Endothelial cell of umbilical vein (primary cell): ENCODE results near the gene UVRAG. TPM values are rescaled to one million over a fixed set of nuclear protein-coding genes. Genes with fewer than 3 reads are reported as not detected.

ENCODE experiments used
- BruUV-seq: library from RNA; stranded (reverse); fragments of 400-500 nt; replicated peaks from 2 replicates; lab custom pipeline; 2021; lab: Mats Ljungman, UMichigan
- CTCF ChIA-PET: fragments of 300-600, 350-600 bp; sonication (Branson Sonifier 250); formaldehyde crosslinking; loops from one replicate; lab custom pipeline; 2021; ENCODE audit warnings: antibody characterized with exemption, inconsistent platforms; lab: Charles Lee
- POLR2A ChIA-PET: fragments of 300-600, 350-600 bp; sonication (Branson Sonifier 250); formaldehyde crosslinking; loops from one replicate; lab custom pipeline; 2021; ENCODE audit warnings: antibody characterized with exemption, inconsistent platforms; lab: Charles Lee
- DNase-seq: peaks from one replicate; pipeline ENCODE4 v3.0.0-alpha.2; 2011; ENCODE audit warnings: low read depth, low spot score
- FAIRE-seq: peaks from 2 replicates; lab custom pipeline; 2011; peaks lifted over from hg19 to GRCh38; lab: Jason Lieb, UNC
- H2AFZ ChIP-seq: 2 replicates; pipeline ENCODE4 v1.6.0; 2012; ENCODE audit warnings: low read depth, low read length, control low read depth, inconsistent platforms
- H3K27ac ChIP-seq: 2 replicates; pipeline ENCODE4 v1.5.1; 2011; ENCODE audit warnings: low read depth, mild to moderate bottlenecking, control low read depth, low read length, moderate library complexity; ENCODE audit not compliant: insufficient read depth
- H3K27me3 ChIP-seq, 2 experiments: 2 replicates each; pipeline versions ENCODE4 v1.6.0 to v1.6.1; 2011; ENCODE audit warnings: low read length in 2 of 2, mixed read lengths in 1 of 2; ENCODE audit not compliant: control insufficient read depth in 2 of 2, insufficient read depth in 2 of 2
- H3K36me3 ChIP-seq, 2 experiments: 2 replicates in 1 of 2; 3 replicates in 1 of 2; pipeline ENCODE4 v1.5.1; 2011; ENCODE audit warnings: low read length in 2 of 2, mild to moderate bottlenecking in 1 of 2, moderate library complexity in 1 of 2; ENCODE audit not compliant: control insufficient read depth in 2 of 2, insufficient read depth in 2 of 2; ENCODE audit errors: extremely low read depth in 1 of 2
- H3K4me1 ChIP-seq: 3 replicates; pipeline ENCODE4 v1.5.1; 2011; ENCODE audit warnings: mild to moderate bottlenecking, low read length; ENCODE audit not compliant: control insufficient read depth, insufficient read depth; ENCODE audit errors: extremely low read depth
- H3K4me2 ChIP-seq: 2 replicates; pipeline ENCODE4 v1.6.1; 2011; ENCODE audit warnings: low read length, control low read depth, mixed read lengths; ENCODE audit not compliant: insufficient read depth
- H3K4me3 ChIP-seq, 3 experiments: fragments of 200-600 bp in 1 of 3; sonication (generic), shearing (Covaris generic) in 1 of 3; replicated peaks in 1 of 3; 2 replicates each; pipeline ENCODE4 v1.5.1; 2011 to 2016; ENCODE audit warnings: control low read depth in 3 of 3, low read length in 3 of 3, mild to moderate bottlenecking in 2 of 3, inconsistent platforms in 1 of 3, low read depth in 1 of 3, moderate library complexity in 1 of 3; ENCODE audit not compliant: insufficient read depth in 1 of 3
- H3K79me2 ChIP-seq: 2 replicates; pipeline ENCODE4 v1.6.0; 2012; ENCODE audit warnings: low read length, inconsistent platforms; ENCODE audit not compliant: control insufficient read depth, insufficient read depth
- H3K9ac ChIP-seq: replicated peaks from 2 replicates; pipeline ENCODE3; 2011; ENCODE audit warnings: low read length, control low read depth; ENCODE audit not compliant: insufficient read depth; ENCODE audit errors: extremely low read depth
- H3K9me1 ChIP-seq: replicated peaks from 3 replicates; pipeline ENCODE4 v1.6.0; 2011; ENCODE audit warnings: mild to moderate bottlenecking, low read length; ENCODE audit not compliant: control insufficient read depth, insufficient read depth; ENCODE audit errors: extremely low read depth
- H3K9me3 ChIP-seq: replicated peaks from 2 replicates; pipeline ENCODE4 v1.5.1; 2012; ENCODE audit warnings: low read length, inconsistent platforms; ENCODE audit not compliant: control insufficient read depth, insufficient read depth
- H4K20me1 ChIP-seq: replicated peaks from 2 replicates; pipeline ENCODE3; 2011; ENCODE audit warnings: mild to moderate bottlenecking, low read length; ENCODE audit not compliant: control insufficient read depth, insufficient read depth; ENCODE audit errors: extremely low read depth
- EZH2 ChIP-seq: IDR thresholded peaks from 2 replicates; pipeline ENCODE4 v1.6.1; 2012; ENCODE audit warnings: borderline replicate concordance, low read depth, mild to moderate bottlenecking, moderate library complexity, low read length, inconsistent platforms; ENCODE audit not compliant: severe bottlenecking
- FOS ChIP-seq: IDR thresholded peaks from 2 replicates; pipeline ENCODE4 v1.6.1; 2011; ENCODE audit warnings: mild to moderate bottlenecking, low read length, moderate library complexity, borderline replicate concordance; ENCODE audit not compliant: insufficient read depth
- GATA2 ChIP-seq: IDR thresholded peaks from 2 replicates; pipeline ENCODE4 v1.7.0; 2011; ENCODE audit warnings: low read depth, mild to moderate bottlenecking, moderate library complexity, mixed read lengths, low read length; ENCODE audit not compliant: insufficient read length, insufficient read depth
- JUN ChIP-seq: IDR thresholded peaks from 2 replicates; pipeline ENCODE4 v1.6.1; 2011; ENCODE audit warnings: borderline replicate concordance, low read depth; ENCODE audit not compliant: insufficient read length, insufficient read depth
- MYC ChIP-seq: IDR thresholded peaks from one replicate; pipeline ENCODE4 v1.6.1; 2011; ENCODE audit warnings: mild to moderate bottlenecking, low read depth, low read length
- POLR2A ChIP-seq: IDR thresholded peaks from 2 replicates; pipeline ENCODE4 v1.6.1; 2012; ENCODE audit warnings: low read depth, mild to moderate bottlenecking, control low read depth, low read length
- POLR2AphosphoS5 ChIP-seq: IDR thresholded peaks from 2 replicates; pipeline ENCODE4 v1.6.1; 2012; ENCODE audit warnings: low read depth, mild to moderate bottlenecking, control low read depth, low read length, moderate library complexity; ENCODE audit not compliant: insufficient read depth
- dilution Hi-C: fragments of 300-500 bp; cut with MboI; formaldehyde crosslinking; loops from one replicate; pipeline ENCODE4 v1.15.0; 2019; ENCODE audit warnings: low sequenced_read_pairs; ENCODE audit not compliant: extremely low pct_ligation_motif_present
- intact Hi-C: fragments of 100-400 bp; cut with micrococcal nuclease; formaldehyde crosslinking; loops from one replicate; pipeline ENCODE4 v1.10.0; 2022
- polyA plus RNA-seq, 4 experiments: library from polyadenylated mRNA; depleted of rRNA in 3 of 4; stranded (reverse) in 3 of 4; unstranded in 1 of 4; fragments of >200 nt; gene quantifications; 2 replicates each; pipeline versions ENCODE4 v1.2.1 to v1.2.3, GENCODE V29; 2011 to 2012; ENCODE audit warnings: missing spikeins in 1 of 4
- total RNA-seq: library from RNA; stranded (reverse); gene quantifications from 2 replicates; pipeline ENCODE4 v1.2.3, GENCODE V29; 2021
- TF ChIP-seq, protein P1 (sequence below), 2 donors: IDR thresholded peaks; 1 replicate in 1 of 2; 2 replicates in 1 of 2; pipeline ENCODE4 v1.5.1; 2011; ENCODE audit warnings: low read length in 2 of 2, mild to moderate bottlenecking in 2 of 2, moderate library complexity in 2 of 2, control low read depth in 1 of 2, inconsistent platforms in 1 of 2, low read depth in 1 of 2; ENCODE audit not compliant: insufficient read depth in 1 of 2; ENCODE audit errors: extremely low read depth in 1 of 2
- TF ChIP-seq, protein P2 (sequence below): IDR thresholded peaks from 2 replicates; pipeline ENCODE4 v1.6.1; 2011; ENCODE audit not compliant: insufficient read depth, insufficient read length

The UVRAG gene
- total and polyA plus RNA-seq, 2 donors (not counting 3 experiments of a cell fraction or from before 2014, with no cell fraction given): 21.2 to 65.6 TPM

DNA sequence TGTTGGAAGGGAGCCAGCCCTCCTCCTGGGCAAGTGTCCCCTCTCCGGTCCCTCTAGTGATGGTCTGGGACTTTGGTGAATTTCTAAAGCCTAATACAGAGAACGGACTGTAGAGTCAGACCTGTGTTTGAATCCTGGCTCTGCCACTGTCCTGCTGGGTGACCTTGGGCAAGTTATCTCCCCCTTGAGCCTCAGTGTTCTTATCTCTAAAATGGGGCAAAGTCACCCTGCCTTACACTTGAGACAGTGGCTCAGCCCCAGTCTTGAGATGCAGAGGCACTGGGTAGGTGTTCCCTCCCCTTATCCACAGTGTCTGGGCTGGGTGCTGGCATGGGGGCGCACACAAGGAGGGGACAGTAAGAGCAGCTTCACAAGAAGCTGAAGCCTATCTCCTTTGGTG lies 25.5 kb upstream of the UVRAG start:
- no peaks in the 10 kb centered on the region for H3K79me2 ChIP-seq
- H4K20me1 ChIP-seq: no peaks in the 10 kb centered on the region
- no peaks in the 10 kb centered on the region for H3K27me3 ChIP-seq
- H3K9me1 ChIP-seq: no peaks in the 10 kb centered on the region
- BruUV-seq: no TSS peak
- no peak for FAIRE-seq
- CTCF ChIA-PET: interaction anchor here (1.8 to 3.8 kb wide), 2 partner anchors 13 to 84 kb away, joined by 6 to 13 read pairs; no protein-coding TSS in a partner anchor
- H3K4me3 ChIP-seq: no peak overlapping the region
- H3K36me3 ChIP-seq: no peaks in the 10 kb centered on the region
- TF ChIP-seq POLR2A: no peak
- TF ChIP-seq GATA2: no peak
- TF ChIP-seq, protein P1, sequence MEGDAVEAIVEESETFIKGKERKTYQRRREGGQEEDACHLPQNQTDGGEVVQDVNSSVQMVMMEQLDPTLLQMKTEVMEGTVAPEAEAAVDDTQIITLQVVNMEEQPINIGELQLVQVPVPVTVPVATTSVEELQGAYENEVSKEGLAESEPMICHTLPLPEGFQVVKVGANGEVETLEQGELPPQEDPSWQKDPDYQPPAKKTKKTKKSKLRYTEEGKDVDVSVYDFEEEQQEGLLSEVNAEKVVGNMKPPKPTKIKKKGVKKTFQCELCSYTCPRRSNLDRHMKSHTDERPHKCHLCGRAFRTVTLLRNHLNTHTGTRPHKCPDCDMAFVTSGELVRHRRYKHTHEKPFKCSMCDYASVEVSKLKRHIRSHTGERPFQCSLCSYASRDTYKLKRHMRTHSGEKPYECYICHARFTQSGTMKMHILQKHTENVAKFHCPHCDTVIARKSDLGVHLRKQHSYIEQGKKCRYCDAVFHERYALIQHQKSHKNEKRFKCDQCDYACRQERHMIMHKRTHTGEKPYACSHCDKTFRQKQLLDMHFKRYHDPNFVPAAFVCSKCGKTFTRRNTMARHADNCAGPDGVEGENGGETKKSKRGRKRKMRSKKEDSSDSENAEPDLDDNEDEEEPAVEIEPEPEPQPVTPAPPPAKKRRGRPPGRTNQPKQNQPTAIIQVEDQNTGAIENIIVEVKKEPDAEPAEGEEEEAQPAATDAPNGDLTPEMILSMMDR (IDR thresholded peaks at IDR 0.05; ENCODE audit: extremely low read depth in 1 of 2, insufficient read depth in 1 of 2, low read depth in 1 of 2, low read length in 2 of 2): no peak
- no peak for TF ChIP-seq FOS
- no peak for TF ChIP-seq JUN
- no peak for TF ChIP-seq MYC
- TF ChIP-seq EZH2: no peak
- TF ChIP-seq POLR2AphosphoS5: no peak
- TF ChIP-seq, protein P2, sequence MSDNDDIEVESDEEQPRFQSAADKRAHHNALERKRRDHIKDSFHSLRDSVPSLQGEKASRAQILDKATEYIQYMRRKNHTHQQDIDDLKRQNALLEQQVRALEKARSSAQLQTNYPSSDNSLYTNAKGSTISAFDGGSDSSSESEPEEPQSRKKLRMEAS: no peak
- H3K4me2 ChIP-seq: no peak overlapping the region
- intact Hi-C loops (no loop called here), dilution Hi-C loops (no loop called here)
- no peak overlapping the region for H3K27ac ChIP-seq
- no peak overlapping the region for H2AFZ ChIP-seq
- DNase-seq: no peak
- H3K4me1 ChIP-seq: no peaks in the 10 kb centered on the region
- H3K9me3 ChIP-seq: no peaks in the 10 kb centered on the region
- POLR2A ChIA-PET: no interaction called here
- no peak overlapping the region for H3K9ac ChIP-seq
